Lower leg skin (tissue), 4 donors: ENCODE results near the gene C11orf91. TPM values are rescaled to one million over a fixed set of nuclear protein-coding genes. Genes with fewer than 3 reads are reported as not detected.

ENCODE experiments used
- DNase-seq, 2 donors: peaks; one replicate each; pipeline ENCODE4 v3.0.0-alpha.2; 2019; ENCODE audit warnings: low spot score in 2 of 2
- H3K4me3 ChIP-seq: fragments of 200-600 bp; sonication (generic); 2 replicates; pipeline ENCODE4 v1.5.1; 2017; ENCODE audit warnings: mild to moderate bottlenecking, low read depth; ENCODE audit not compliant: poor library complexity, severe bottlenecking
- POLR2A ChIP-seq, 2 donors: fragments of 450-650 bp; IDR thresholded peaks; one replicate each; pipeline ENCODE4 v1.6.1; 2016 to 2017; ENCODE audit warnings: antibody characterized with exemption in 2 of 2, mild to moderate bottlenecking in 1 of 2, moderate library complexity in 1 of 2
- WGBS, 2 donors: methylation state at CpG; one replicate each; pipeline ENCODE4 v1.1.5; 2018; 5-methylcytosine and 5-hydroxymethylcytosine counted together
- intact Hi-C: fragments of 100-400 bp; cut with DNase I; formaldehyde crosslinking; loops from one replicate; pipeline ENCODE4 v1.15.0; 2023; ENCODE audit warnings: low total_unique reads
- total RNA-seq, 4 donors: library from RNA; depleted of rRNA; stranded (reverse); fragments of >200 nt; gene quantifications; one replicate each; pipeline ENCODE4 v1.1.0, GENCODE V29; 2016
- TF ChIP-seq, protein P1 (sequence below), 3 donors: fragments of 450-650 bp; IDR thresholded peaks; one replicate each; pipeline ENCODE4 v1.5.1; 2016; ENCODE audit warnings: antibody characterized with exemption in 3 of 3, mild to moderate bottlenecking in 3 of 3, moderate library complexity in 2 of 3

The C11orf91 gene
- total RNA-seq, 4 donors from 2014 or later = 0.49 TPM; not detected in 3

DNA sequence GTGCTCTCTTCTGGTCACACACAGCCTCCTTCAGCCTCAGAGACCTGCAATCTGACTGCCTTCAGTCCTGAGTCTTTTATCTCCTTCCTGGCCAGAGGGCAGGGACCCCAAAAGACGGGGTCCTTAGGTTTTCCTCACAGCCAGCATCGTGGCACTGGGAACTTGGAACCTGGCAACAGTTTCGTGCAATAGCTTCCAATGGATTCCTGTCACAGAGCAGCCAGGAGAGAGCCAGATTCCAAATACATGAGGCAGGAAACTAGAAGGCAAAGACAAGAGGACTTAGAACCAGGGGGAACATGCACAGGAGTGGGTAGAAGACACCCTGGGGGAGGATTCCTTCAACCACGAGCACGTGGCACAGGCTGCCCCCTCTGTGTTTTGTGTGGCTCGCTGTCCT, 48.6 kb downstream of the C11orf91 start:
- H3K4me3 ChIP-seq = no peak overlapping the region
- no peak for DNase-seq
- TF ChIP-seq, protein P1, sequence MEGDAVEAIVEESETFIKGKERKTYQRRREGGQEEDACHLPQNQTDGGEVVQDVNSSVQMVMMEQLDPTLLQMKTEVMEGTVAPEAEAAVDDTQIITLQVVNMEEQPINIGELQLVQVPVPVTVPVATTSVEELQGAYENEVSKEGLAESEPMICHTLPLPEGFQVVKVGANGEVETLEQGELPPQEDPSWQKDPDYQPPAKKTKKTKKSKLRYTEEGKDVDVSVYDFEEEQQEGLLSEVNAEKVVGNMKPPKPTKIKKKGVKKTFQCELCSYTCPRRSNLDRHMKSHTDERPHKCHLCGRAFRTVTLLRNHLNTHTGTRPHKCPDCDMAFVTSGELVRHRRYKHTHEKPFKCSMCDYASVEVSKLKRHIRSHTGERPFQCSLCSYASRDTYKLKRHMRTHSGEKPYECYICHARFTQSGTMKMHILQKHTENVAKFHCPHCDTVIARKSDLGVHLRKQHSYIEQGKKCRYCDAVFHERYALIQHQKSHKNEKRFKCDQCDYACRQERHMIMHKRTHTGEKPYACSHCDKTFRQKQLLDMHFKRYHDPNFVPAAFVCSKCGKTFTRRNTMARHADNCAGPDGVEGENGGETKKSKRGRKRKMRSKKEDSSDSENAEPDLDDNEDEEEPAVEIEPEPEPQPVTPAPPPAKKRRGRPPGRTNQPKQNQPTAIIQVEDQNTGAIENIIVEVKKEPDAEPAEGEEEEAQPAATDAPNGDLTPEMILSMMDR (IDR thresholded peaks at IDR 0.05) = no peak
- 26 to 33% methylated on average over 5 to 6 of the region's 6 CpGs for WGBS, 2 donors
- intact Hi-C loops = no loop called here

GRCh38 chr11:33651555-33651954, 49.1 kb downstream of the C11orf91 start:
- intact Hi-C loops = no loop called here
- TF ChIP-seq, protein P1 (IDR thresholded peaks at IDR 0.05) = no peak
- TF ChIP-seq POLR2A (IDR thresholded peaks at IDR 0.05) = no peak
- no peak for DNase-seq
- 49% methylated on average over 4 of the region's 4 CpGs for WGBS, 2 donors
- H3K4me3 ChIP-seq = no peak overlapping the region

DNA sequence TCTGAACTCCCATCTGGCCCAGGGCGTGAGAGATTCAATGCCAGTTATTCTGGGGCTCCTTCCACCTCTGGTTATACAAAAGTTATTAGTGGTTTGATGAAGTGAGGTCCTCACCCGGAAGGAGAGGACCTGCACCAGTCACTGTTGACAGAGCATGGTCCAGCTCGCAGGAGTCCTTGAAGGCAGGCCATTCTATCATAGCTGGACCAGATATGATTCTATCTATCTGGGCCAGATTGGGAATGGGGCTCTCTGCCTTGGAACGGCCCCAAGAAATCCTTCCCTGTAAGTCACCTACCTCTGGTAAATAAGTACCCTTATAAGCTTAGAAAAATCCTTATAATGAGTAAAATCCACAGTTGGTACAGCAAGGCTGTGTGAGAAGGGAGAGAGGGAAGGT, 50.7 kb downstream of the C11orf91 start:
- WGBS, 2 donors = 95 to 96% methylated on average over 4 of the region's 4 CpGs
- TF ChIP-seq POLR2A (IDR thresholded peaks at IDR 0.05) = no peak
- TF ChIP-seq, protein P1 (IDR thresholded peaks at IDR 0.05) = no peak
- intact Hi-C loops = no loop called here
- no peak overlapping the region for H3K4me3 ChIP-seq
- DNase-seq = no peak

Other genes with a start within 250 kb of the C11orf91 start
- gene CD59, start 35.6 kb upstream of the C11orf91 start, total RNA-seq = 100 to 1,000 TPM; 222 to 444 (median 324) TPM
- 10 to 100 TPM; 36.5 to 52.3 (median 48.0) TPM for gene FBXO3, start 73.7 kb upstream of the C11orf91 start, total RNA-seq
- gene LMO2, start 191.2 kb upstream of the C11orf91 start, total RNA-seq = 10 to 100 TPM in 2 of 4 donors, 1 to 10 TPM in 2; 2.2 to 15.6 (median 9.8) TPM